Mesothelial cell of epicardium (in vitro differentiated cells): Measurements from ENCODE around the gene SLC9C1. TPM values are rescaled to one million over a fixed set of nuclear protein-coding genes. Genes with fewer than 3 reads are reported as not detected.
A peak's percentile ranks its signal among the peaks of the same experiment; 100 is the strongest.

Source experiments
- DNase-seq, 2 experiments: peaks; one replicate each; pipeline ENCODE4 v3.0.0; 2021; ENCODE audit warnings: low spot score in 2 of 2; ENCODE audit not compliant: unreplicated experiment in 2 of 2
- H3K27ac Mint-ChIP-seq: 2 replicates; pipeline ENCODE4 v1.8.0; 2021; ENCODE audit warnings: mixed read lengths
- H3K27me3 Mint-ChIP-seq: 2 replicates; pipeline ENCODE4 v1.8.0; 2021; ENCODE audit warnings: low read depth, mixed read lengths
- H3K36me3 Mint-ChIP-seq: 2 replicates; pipeline ENCODE4 v1.8.0; 2021; ENCODE audit warnings: mixed read lengths
- H3K4me1 Mint-ChIP-seq: 2 replicates; pipeline ENCODE4 v1.8.0; 2021; ENCODE audit warnings: mixed read lengths
- H3K4me3 Mint-ChIP-seq: 2 replicates; pipeline ENCODE4 v1.8.0; 2021; ENCODE audit warnings: mild to moderate bottlenecking, moderate library complexity, mixed read lengths
- H3K9me3 Mint-ChIP-seq: 2 replicates; pipeline ENCODE4 v1.8.0; 2021; ENCODE audit warnings: mixed read lengths
- total RNA-seq: library from RNA; stranded (reverse); gene quantifications from 3 replicates; pipeline ENCODE4 v1.2.1, GENCODE V29; 2021
- TF ChIP-seq, protein P1 (sequence below): fragments of 200-600 bp; sonication (generic); IDR thresholded peaks from one replicate; pipeline ENCODE4 v1.5.0; 2021; ENCODE audit warnings: antibody characterized with exemption; ENCODE audit not compliant: unreplicated experiment

Gene SLC9C1
- total RNA-seq, 1 donor from 2014 or later: 0.69 TPM

DNA sequence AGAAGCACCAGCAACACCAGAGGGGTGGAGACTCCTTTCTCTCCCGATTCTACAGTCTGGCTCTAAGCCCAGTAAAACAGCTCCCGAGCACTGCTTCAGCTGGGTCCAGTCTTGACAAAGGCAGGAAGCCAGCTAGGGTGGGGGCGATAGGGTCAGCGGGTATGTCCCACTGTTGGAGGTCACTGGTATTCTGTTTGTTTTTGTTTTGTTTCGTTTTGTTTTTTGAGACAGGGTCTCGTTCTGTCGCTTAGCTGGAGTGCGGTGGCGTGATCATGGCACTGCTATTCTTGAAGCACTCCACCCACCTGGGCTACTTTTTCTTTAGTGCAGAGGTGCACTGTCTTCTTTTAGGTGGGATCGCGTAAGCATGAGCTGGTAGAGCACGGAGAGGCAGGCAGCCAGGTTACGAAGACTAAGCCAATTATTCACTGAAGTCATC is 177.2 kb downstream of the SLC9C1 start:
- peaks cover under 1% of the 10 kb centered on the region for H3K4me1 Mint-ChIP-seq
- no peaks in the 10 kb centered on the region for H3K9me3 Mint-ChIP-seq
- no peak overlapping the region for H3K4me3 Mint-ChIP-seq
- H3K27ac Mint-ChIP-seq: no peak overlapping the region
- no peak for DNase-seq
- H3K36me3 Mint-ChIP-seq: no peaks in the 10 kb centered on the region
- no peaks in the 10 kb centered on the region for H3K27me3 Mint-ChIP-seq
- TF ChIP-seq, protein P1, sequence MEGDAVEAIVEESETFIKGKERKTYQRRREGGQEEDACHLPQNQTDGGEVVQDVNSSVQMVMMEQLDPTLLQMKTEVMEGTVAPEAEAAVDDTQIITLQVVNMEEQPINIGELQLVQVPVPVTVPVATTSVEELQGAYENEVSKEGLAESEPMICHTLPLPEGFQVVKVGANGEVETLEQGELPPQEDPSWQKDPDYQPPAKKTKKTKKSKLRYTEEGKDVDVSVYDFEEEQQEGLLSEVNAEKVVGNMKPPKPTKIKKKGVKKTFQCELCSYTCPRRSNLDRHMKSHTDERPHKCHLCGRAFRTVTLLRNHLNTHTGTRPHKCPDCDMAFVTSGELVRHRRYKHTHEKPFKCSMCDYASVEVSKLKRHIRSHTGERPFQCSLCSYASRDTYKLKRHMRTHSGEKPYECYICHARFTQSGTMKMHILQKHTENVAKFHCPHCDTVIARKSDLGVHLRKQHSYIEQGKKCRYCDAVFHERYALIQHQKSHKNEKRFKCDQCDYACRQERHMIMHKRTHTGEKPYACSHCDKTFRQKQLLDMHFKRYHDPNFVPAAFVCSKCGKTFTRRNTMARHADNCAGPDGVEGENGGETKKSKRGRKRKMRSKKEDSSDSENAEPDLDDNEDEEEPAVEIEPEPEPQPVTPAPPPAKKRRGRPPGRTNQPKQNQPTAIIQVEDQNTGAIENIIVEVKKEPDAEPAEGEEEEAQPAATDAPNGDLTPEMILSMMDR: no peak

- H3K27me3 Mint-ChIP-seq: no peaks in the 10 kb centered on the region
- no peaks in the 10 kb centered on the region for H3K9me3 Mint-ChIP-seq
- TF ChIP-seq, protein P1: no peak
- DNase-seq: no peak
- peaks cover 2% of the 10 kb centered on the region for H3K4me1 Mint-ChIP-seq
- H3K36me3 Mint-ChIP-seq: no peaks in the 10 kb centered on the region
- H3K4me3 Mint-ChIP-seq: no peak overlapping the region
- H3K27ac Mint-ChIP-seq: no peak overlapping the region
Observed at GRCh38 chr3:112115806-112116383, 178.1 kb downstream of the SLC9C1 start.

- no peak for DNase-seq
- Mint-ChIP-seq H3K9me3 (no peaks in the 10 kb centered on the region), H3K27me3 (no peaks in the 10 kb centered on the region), H3K36me3 (no peaks in the 10 kb centered on the region), H3K27ac (no peak overlapping the region), H3K4me3 (no peak overlapping the region), H3K4me1 (peaks cover 2% of the 10 kb centered on the region)
- TF ChIP-seq, protein P1: no peak
Observed at GRCh38 chr3:112115161-112115739, 178.8 kb downstream of the SLC9C1 start.

GRCh38 chr3:112114576-112115160 is 179.3 kb downstream of the SLC9C1 start:
- Mint-ChIP-seq H3K4me1 (peaks cover 4% of the 10 kb centered on the region), H3K27ac (no peak overlapping the region), H3K36me3 (no peaks in the 10 kb centered on the region), H3K27me3 (no peaks in the 10 kb centered on the region), H3K9me3 (no peaks in the 10 kb centered on the region), H3K4me3 (no peak overlapping the region)
- TF ChIP-seq, protein P1: no peak
- DNase-seq: no peak

DNA sequence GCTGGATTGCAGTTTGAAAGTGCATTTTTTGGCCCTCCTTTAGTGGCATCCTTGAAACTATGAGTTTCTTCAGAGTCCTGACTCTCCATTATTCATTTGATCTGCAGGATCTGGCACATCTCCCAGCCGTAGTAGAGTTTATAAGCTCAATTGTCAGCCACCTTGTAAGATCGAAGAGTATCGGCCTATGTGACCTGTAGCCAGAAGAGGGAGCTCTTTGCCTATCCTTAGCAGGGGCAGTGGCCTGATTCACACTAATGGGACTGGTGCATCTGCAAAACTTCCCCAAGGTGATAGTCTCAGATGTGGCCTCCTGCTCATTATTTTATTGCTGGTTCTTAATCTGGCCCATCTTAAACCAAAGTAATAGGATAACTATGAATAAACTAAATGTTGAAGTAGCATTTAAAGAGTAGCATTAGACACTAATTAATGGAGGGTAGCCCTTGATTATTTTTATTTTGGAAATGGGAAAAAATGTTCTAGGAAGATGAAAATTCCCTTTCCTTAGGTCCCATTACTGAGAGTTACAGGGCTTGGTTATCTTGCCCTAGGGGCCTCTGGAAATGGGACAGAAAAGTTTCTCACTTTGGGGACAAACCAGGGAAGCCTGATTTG is 182.1 kb downstream of the SLC9C1 start:
- peak in 1 of 2 experiments; percentile 60 for DNase-seq
- H3K27ac Mint-ChIP-seq: no peak overlapping the region
- no peaks in the 10 kb centered on the region for H3K9me3 Mint-ChIP-seq
- TF ChIP-seq, protein P1: peak; percentile 55
- no peak overlapping the region for H3K4me3 Mint-ChIP-seq
- H3K36me3 Mint-ChIP-seq: no peaks in the 10 kb centered on the region
- H3K27me3 Mint-ChIP-seq: no peaks in the 10 kb centered on the region
- H3K4me1 Mint-ChIP-seq: peaks cover 11% of the 10 kb centered on the region
